ENCODE data around the gene SPSB4. TPM values are rescaled to one million over a fixed set of nuclear protein-coding genes. Genes with fewer than 3 reads are reported as not detected.

The SPSB4 gene
- total and polyA plus RNA-seq, 10 of the 15 experiments (the other 5 are each of a cell fraction or from before 2014, with no cell fraction given) = not detected

- TF ChIP-seq, protein P1, sequence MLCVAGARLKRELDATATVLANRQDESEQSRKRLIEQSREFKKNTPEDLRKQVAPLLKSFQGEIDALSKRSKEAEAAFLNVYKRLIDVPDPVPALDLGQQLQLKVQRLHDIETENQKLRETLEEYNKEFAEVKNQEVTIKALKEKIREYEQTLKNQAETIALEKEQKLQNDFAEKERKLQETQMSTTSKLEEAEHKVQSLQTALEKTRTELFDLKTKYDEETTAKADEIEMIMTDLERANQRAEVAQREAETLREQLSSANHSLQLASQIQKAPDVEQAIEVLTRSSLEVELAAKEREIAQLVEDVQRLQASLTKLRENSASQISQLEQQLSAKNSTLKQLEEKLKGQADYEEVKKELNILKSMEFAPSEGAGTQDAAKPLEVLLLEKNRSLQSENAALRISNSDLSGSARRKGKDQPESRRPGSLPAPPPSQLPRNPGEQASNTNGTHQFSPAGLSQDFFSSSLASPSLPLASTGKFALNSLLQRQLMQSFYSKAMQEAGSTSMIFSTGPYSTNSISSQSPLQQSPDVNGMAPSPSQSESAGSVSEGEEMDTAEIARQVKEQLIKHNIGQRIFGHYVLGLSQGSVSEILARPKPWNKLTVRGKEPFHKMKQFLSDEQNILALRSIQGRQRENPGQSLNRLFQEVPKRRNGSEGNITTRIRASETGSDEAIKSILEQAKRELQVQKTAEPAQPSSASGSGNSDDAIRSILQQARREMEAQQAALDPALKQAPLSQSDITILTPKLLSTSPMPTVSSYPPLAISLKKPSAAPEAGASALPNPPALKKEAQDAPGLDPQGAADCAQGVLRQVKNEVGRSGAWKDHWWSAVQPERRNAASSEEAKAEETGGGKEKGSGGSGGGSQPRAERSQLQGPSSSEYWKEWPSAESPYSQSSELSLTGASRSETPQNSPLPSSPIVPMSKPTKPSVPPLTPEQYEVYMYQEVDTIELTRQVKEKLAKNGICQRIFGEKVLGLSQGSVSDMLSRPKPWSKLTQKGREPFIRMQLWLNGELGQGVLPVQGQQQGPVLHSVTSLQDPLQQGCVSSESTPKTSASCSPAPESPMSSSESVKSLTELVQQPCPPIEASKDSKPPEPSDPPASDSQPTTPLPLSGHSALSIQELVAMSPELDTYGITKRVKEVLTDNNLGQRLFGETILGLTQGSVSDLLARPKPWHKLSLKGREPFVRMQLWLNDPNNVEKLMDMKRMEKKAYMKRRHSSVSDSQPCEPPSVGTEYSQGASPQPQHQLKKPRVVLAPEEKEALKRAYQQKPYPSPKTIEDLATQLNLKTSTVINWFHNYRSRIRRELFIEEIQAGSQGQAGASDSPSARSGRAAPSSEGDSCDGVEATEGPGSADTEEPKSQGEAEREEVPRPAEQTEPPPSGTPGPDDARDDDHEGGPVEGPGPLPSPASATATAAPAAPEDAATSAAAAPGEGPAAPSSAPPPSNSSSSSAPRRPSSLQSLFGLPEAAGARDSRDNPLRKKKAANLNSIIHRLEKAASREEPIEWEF (IDR thresholded peaks at IDR 0.05; ENCODE audit: insufficient replicate concordance, low read depth, low read length) = no peak
- TF ChIP-seq ESRRA (IDR thresholded peaks at IDR 0.05; ENCODE audit: low read length) (no peak), ZNF24 (IDR thresholded peaks at IDR 0.05) (no peak), NFYA (IDR thresholded peaks at IDR 0.05; ENCODE audit: borderline replicate concordance, low read depth, low read length) (no peak)
Observed at GRCh38 chr3:141070727-141071357, 19.7 kb downstream of the SPSB4 start (continued).

DNA sequence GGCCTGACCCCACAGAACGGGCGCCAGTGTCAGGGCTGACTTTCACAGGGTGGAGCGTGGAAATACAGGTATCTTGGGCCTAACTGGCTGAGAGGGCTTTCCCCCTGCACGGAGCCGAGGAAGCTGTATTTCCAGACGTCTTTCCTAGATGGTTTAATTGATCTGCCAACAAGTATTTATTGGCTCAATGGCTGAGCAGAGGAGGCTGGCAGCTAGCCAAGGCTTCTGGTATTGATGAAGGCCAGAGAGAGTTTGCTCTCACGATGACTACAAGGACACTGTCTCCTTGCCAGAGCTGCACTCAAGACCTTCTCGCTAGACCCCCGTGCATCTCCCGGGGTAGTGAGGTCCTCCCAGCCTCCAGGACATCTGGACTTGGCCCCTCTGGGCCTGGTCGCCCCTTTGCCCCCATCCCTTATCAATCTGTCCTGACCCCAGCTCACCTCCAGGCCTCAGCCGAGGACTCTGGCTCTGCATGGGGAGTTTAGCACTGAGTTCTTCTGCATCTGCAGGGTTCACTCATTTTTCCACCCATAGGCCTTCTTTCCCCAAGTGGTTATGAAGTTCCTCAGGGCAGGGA lies 20.6 kb downstream of the SPSB4 start:
- DNase-seq (ENCODE audit: low read depth, low spot score) = no peak
- no peaks in the 10 kb centered on the region for H3K9me3 ChIP-seq (replicated peaks; ENCODE audit: control insufficient read depth, insufficient read depth, low read length)
- no peak overlapping the region for H3K4me2 ChIP-seq (ENCODE audit: control insufficient read depth, insufficient read depth)
- TF ChIP-seq BMI1 (IDR thresholded peaks at IDR 0.05; ENCODE audit: borderline replicate concordance) (no peak), BACH1 (IDR thresholded peaks at IDR 0.05; ENCODE audit: borderline replicate concordance) (no peak), CHD2 (IDR thresholded peaks at IDR 0.05; ENCODE audit: borderline replicate concordance, low read depth, low read length) (no peak)
- POLR2A ChIA-PET = no interaction called here
- RAD21 ChIA-PET (ENCODE audit: unreplicated experiment) = no interaction called here
- ATAC-seq = no peak
- H3K36me3 ChIP-seq (ENCODE audit: control insufficient read depth in 2 of 2, insufficient read depth in 2 of 2, low read length in 1 of 2) = no peaks in the 10 kb centered on the region
- no peaks in the 10 kb centered on the region for H3K4me1 ChIP-seq (ENCODE audit: control insufficient read depth, insufficient read depth, low read length)
- H3K27me3 ChIP-seq (replicated peaks in 1 of 2; ENCODE audit: control insufficient read depth in 2 of 2, insufficient read depth in 2 of 2, low read length in 1 of 2) = peaks cover 0 to 5% of the 10 kb centered on the region in 2 experiments; a peak in 2 of 4 replicates
- in situ Hi-C loops (cut with MboI) (no loop called here), intact Hi-C loops (cut with micrococcal nuclease; ENCODE audit: unreplicated experiment) (no loop called here)
- 25% methylated on average over 12 of the region's 12 CpGs for WGBS (ENCODE audit: insufficient coverage, insufficient replicate concordance, low lambda C conversion rate, missing lambda C conversion rate)
- no peak overlapping the region for H3K27ac ChIP-seq (ENCODE audit: control insufficient read depth, insufficient read depth)
- FAIRE-seq = no peak
- SMC1A ChIA-PET (ENCODE audit: uncharacterized antibody, unreplicated experiment) = no interaction called here
- no peaks in the 10 kb centered on the region for H4K20me1 ChIP-seq (ENCODE audit: control insufficient read depth, insufficient read depth)
- H3K4me3 ChIP-seq = no peak overlapping the region
- CTCF ChIA-PET = no interaction called here
- no peaks in the 10 kb centered on the region for H3K79me2 ChIP-seq (ENCODE audit: control insufficient read depth, insufficient read depth, low read length)
- no peak overlapping the region for H3K9ac ChIP-seq (ENCODE audit: control insufficient read depth, insufficient read depth, low read length)
- no peak overlapping the region for H2AFZ ChIP-seq (ENCODE audit: control insufficient read depth, low read depth, low read length)
- BruUV-seq (replicated peaks) = no TSS peak

Measured in GM12878 (cell line).